Epidermal melanocyte (primary cell): Measurements from ENCODE around the gene CDH13.

Source experiments
- DNase-seq: peaks from one replicate; pipeline ENCODE4 v3.0.0; 2011; ENCODE audit warnings: low spot score; ENCODE audit not compliant: insufficient read length

The CDH13 gene

GRCh38 chr16:82738699-82739098, 111.9 kb downstream of the CDH13 start:
- no peak for DNase-seq

GRCh38 chr16:82741073-82741615, 114.4 kb downstream of the CDH13 start:
- DNase-seq, result no peak

- DNase-seq, result no peak
These were observed 118.2 kb downstream of the CDH13 start for GRCh38 chr16:82744958-82745357.

GRCh38 chr16:82748026-82748425, 121.3 kb downstream of the CDH13 start:
- DNase-seq, result no peak

GRCh38 chr16:82750068-82750467, 123.3 kb downstream of the CDH13 start:
- no peak for DNase-seq

GRCh38 chr16:82751020-82751419, 124.3 kb downstream of the CDH13 start:
- no peak for DNase-seq

- no peak for DNase-seq
These were observed 125.4 kb downstream of the CDH13 start for GRCh38 chr16:82752172-82752571.

GRCh38 chr16:82753821-82754220, 127.1 kb downstream of the CDH13 start:
- no peak for DNase-seq

- DNase-seq, result no peak
These were observed 128.1 kb downstream of the CDH13 start for GRCh38 chr16:82754716-82755513.

GRCh38 chr16:82755570-82756282, 129.0 kb downstream of the CDH13 start:
- DNase-seq, result no peak

- no peak for DNase-seq
These were observed 129.5 kb downstream of the CDH13 start for GRCh38 chr16:82756283-82756599.

GRCh38 chr16:82758406-82758805, 131.6 kb downstream of the CDH13 start:
- no peak for DNase-seq

- DNase-seq, result no peak
These were observed 132.1 kb downstream of the CDH13 start for GRCh38 chr16:82758904-82759303.

- no peak for DNase-seq
These were observed 134.5 kb downstream of the CDH13 start for GRCh38 chr16:82761236-82761635.

GRCh38 chr16:82761858-82762257, 135.1 kb downstream of the CDH13 start:
- no peak for DNase-seq

- no peak for DNase-seq
These were observed 136.6 kb downstream of the CDH13 start for GRCh38 chr16:82763371-82763770.

- no peak for DNase-seq
These were observed 140.4 kb downstream of the CDH13 start for GRCh38 chr16:82767198-82767597.

- DNase-seq, result no peak
These were observed 141.0 kb downstream of the CDH13 start for GRCh38 chr16:82767808-82768207.

GRCh38 chr16:82769845-82770244, 143.1 kb downstream of the CDH13 start:
- no peak for DNase-seq

GRCh38 chr16:82772215-82772614, 145.4 kb downstream of the CDH13 start:
- no peak for DNase-seq

GRCh38 chr16:82773018-82773417, 146.2 kb downstream of the CDH13 start:
- no peak for DNase-seq

GRCh38 chr16:82776470-82777146, 149.8 kb downstream of the CDH13 start:
- no peak for DNase-seq
